HG03025 (cell line): ENCODE measurements around the gene STXBP3.
A peak's percentile ranks its signal among the peaks of the same experiment; 100 is the strongest.
"Not testable (repeated sequence)": the region's sequence is repeated elsewhere in the genome, so short reads cannot be mapped to it uniquely, and the experiment has no call there.

Experiments
- ATAC-seq: cut with Tn5 transposase; IDR thresholded peaks from one replicate; pipeline ENCODE4 v1.9.1; 2021; ENCODE audit warnings: mild to moderate bottlenecking, moderate library complexity; ENCODE audit not compliant: unreplicated experiment, low FRiP score

Gene STXBP3

DNA sequence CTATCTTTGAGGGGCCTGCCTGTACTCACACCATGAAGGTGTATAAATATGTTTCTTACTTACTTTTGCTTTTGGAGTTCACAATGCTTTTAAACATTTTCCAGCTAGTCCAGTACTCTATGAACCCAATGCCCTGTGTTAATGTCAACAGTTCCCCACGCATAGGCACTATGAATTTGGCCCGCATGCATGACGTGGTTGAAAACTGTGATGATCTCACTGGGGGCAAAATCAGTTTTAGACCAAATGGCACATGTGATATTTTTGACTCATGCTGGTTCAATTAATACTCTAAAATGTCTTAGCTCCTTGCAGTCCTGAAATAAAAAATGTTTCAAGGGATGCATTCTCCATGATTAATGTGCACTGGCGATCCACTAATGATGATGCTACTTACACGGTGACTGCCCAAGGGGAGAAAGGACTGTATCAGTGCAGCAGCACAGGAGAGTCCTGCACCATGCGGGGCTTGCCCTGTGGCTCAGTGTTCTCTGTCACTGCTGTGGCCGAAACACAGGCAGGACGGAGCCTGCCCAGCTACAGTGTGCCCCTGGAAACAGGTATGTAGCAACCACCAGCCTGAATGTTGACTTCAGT lies 18.0 kb upstream of the STXBP3 start:
- ATAC-seq, result no peak

DNA sequence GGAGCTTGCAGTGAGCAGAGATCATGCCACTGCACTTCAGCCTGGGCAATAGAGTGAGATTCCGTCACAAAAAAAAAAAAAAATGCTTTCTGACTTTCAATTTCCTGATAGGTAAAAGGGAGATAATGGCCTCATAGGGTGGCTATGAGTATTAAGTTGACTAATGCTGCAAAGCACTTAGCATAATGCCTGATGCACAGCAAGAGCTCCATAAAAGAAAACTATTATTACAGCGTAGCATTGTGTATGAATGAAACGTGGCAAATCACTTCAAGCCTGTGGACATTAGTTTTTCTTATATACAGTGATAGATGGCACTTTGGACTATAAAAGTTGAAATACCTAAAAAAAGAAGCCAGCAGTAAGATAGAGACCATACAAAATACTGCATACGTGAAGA lies 17.0 kb upstream of the STXBP3 start:
- ATAC-seq, result no peak

DNA sequence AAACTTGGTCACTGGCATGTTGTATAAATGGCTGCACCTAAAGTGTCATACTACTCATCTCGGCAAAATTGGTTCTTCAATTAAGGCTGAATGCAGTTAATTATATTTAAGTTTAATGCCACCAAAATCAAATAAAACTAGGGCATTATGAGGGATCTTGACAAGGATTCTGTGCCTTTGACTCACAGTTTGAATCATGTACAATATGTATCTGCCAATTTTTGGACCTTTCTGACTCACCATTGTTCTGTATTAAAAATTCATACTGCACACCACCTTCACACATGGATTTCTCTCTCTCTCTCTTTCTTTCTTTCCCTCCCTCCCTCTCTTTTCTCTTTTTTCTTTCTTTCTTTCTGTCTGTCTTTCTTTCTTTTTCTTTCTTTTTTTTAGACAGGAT lies 14.1 kb upstream of the STXBP3 start:
- ATAC-seq, result no peak

DNA sequence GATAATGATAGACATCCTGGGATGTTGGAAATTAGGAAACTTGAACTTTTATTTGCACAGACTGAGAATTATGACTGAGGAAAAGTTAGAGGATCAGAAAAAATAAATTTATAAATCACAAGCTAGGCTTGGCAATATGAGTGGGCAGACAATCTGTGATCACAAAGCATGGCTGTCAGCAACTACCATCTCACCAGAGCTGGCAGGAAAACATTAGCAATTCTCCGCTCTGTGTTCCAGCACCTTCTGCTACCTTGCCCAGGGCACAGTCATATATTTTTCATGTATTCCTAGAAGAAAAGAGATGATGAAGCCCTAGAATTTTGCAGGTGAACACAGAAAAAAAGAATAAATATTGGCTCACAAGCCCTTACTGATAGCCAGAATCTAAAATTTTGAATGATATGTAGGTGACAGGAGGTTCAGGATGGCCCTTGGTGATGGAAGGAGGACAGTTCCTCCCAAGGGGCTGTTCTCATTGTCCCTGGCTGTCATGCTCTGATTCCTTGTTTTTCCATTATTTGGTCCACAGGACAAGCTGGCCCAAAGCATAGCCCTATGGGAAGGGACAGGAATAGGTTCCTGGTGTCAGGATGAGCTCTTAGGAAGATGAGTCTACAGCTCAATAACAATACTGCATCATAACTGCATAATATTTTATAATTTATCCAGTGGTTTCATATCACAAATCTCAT lies 12.2 kb upstream of the STXBP3 start:
- ATAC-seq, result no peak

DNA sequence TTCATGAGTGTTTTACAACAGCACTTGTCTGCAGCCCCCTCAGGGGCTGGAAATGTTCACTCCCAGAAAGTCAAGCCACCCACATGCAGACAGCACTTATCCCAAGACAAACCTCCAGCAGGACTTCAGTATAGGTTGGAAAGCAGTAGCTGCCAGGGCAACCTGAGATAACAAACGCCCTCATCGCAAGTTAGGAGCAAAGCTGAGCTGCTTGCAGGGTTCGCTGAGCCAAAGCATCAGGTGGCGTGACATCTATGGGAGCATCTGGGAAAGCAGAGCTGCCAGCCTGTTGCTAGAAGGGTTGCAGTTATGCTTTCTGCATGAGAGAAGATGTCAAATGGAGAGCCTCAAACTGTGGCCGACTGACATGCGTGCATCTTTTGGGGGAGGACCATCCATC lies 4.2 kb upstream of the STXBP3 start:
- ATAC-seq, result no peak

DNA sequence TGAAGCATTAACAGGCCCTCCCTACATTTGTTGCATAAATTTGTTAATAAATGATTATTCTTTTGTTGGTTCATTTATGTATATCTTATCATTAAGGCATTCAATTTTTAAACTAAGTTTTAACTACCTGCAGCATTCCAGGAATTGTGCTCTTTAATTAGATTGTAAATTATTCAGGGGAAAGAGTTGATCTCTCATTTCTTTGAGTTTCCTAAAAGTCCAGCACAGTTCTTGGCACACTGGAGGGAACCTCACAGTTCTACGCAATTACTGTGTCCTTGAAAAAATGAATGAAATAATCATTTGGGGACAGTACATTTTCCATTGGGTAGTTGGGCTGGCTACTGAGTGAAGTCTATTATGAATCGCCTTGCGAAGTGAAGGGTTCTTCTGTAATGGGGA lies 493 bp upstream of the STXBP3 start:
- no peak for ATAC-seq

DNA sequence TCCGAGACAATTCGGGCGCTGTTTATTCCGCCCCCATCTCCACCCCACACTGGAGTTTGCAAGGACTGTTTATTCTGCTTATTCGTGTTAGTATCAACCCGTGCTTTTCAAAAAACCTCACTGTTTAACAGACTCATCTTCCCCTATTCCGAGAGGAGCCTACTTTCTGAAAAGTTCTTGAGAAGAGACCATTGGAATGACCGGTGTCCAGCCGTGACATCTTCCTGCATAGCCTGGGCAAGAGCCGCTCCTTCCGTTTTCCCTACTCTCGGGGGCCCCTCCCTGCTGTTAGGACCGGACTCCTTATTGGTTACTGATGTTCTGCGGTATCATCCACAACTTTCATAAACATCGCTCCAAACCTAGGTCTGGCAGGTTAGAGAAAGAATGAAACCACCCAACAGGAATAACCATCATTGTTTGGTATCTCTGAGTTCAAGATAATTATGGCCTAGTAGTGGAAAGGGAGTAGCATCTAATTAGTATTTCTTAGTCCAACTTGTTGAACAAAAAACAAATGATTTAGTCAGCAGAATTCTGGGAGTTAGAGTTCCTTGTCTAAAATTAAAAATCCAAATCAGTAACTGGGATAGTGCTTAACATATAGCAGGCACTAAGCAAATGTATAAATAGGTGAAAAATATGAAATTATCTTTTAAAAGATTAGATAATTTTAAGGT lies 837 bp downstream of the STXBP3 start:
- ATAC-seq, result peak; percentile 25

DNA sequence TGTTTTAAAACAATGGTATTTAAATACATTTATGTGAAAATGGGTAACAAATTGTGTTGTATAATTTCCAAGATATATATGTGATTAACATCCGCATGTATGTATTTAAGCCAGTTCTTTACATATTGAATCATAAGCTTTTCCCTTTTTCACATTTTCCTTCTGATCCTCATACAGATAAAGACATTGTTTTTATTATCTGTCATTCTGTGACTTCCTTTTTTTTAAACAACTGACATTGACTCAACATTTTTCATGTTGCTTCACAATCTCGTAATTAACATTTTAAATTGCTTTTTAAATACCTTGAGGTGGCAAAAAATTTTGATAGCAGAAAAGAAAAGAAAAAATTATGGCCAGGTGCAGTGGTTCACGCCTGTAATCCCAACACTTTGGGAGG lies 1.4 kb downstream of the STXBP3 start:
- no peak for ATAC-seq

DNA sequence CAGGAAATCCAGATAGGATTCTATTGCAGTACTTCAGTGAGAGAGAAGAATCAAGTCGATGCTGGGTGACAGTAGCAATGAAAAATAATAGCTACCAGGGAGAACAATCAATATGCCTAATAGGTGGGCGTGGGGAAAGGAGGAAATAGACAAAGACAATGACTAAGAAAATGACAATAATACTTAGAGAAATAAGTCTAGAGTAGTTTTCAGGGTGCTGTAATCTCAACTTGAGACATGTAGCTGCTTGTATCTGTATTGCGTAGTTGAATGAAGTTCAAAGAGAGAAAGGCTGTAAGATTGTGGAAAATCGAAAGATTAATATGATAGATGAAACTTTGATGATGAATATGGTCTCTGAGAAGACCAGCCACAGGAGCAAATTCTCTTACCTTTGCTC lies 2.6 kb downstream of the STXBP3 start:
- ATAC-seq, result no peak

DNA sequence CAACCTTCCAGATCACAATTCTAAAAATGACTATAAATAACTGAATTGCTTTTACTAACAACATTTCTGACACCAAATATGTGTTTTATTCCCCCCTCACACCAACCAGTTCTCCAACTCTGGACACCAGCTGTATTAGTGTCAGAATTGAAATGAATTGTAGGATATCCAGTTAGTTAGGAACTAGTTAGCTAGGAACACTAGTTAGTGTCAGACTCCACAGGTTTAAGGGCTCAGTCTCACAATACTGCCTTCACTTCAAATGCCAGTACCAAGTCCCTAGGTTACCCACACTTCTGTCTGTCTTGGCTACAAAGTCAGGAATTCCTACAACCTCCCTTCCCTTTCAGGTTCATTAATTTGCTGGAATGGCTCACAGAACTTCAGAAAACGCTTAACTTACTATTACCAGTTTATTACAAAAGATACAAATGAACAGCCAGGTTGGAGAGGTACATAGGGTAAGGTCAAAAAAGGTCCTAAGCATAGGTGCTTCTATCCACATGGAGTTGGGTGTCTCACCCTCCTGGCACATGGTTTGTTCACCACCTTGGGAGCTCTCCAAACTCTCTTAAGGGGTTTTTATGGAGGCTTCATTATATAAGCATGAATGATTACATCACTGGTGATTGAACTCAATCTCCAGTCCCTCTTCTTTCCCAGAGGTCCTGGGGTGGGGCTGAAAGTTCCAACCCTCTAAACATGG lies 4.2 kb downstream of the STXBP3 start:
- no peak for ATAC-seq

DNA sequence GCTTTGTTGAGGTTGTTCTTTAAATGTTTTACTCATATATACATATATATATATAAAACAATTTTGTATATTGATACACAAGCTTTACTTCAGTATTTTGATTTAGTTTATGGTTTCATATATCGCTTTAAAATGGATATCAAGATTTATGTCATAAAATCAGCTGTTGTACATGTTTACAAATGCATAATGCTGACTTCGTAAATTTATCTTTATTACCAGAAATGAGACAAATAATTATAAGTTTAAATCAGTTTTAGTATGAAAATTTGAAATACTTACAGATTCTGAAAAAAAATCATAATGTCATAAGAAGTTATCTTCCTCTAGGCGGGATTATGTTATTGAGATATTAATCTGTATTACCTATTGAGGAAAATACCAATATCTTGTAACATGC lies 6.9 kb downstream of the STXBP3 start:
- ATAC-seq, result no peak

DNA sequence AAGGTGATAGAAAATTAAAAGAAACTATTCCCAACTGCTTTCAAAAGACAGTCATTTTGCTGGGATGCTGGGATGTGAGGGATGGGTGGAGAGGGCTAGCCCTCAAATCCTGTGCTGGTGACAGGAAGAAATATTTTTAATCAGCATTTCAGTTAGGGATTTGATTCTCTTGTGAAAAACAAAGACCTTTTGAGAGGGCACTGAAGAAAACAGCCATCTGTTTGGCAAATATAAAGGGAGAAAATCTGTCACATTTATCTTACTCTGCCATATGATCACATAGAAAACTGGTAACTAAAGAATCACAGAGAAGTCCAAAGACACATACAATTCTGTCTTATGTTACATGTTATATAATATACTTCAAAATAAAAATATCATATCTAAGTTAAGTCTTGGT lies 12.3 kb downstream of the STXBP3 start:
- no peak for ATAC-seq

DNA sequence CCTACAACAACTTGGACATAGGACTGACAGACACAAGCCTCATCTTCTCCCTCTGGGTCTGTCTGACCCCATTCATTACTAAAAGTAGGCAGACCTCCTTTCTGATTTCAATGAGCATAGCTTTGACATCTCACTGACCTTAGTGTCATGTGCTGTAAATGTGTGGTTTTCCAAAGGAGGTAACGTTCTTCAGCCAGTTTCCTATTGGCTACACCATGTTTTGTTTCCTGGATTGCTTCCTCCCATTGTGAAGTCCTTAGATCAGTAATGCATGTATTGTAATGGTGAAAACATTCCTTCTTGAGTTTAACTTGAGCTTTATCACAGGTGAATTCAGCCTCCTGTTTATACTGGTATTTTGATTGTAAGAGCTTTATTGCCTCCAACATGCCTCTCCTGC lies 20.6 kb downstream of the STXBP3 start:
- ATAC-seq, result no peak

DNA sequence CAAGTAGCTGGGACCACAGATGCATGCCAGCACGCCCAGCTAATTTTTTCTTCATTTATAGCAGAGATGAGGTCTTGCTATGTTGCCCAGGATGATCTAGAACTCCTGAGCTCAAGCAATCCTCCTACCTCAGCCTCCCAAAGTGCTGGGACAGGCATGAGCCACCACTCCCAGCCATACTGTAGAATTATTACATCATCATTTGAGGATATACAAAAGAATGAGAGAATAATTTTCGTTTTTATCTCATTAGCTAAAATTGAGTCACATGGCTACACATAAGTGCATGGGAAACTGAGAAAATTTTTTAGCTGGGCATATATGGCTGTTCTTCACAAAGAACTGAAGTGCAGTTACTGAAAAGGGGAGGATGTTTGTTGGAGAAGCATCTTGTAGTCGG lies 21.2 kb downstream of the STXBP3 start:
- ATAC-seq, result no peak

DNA sequence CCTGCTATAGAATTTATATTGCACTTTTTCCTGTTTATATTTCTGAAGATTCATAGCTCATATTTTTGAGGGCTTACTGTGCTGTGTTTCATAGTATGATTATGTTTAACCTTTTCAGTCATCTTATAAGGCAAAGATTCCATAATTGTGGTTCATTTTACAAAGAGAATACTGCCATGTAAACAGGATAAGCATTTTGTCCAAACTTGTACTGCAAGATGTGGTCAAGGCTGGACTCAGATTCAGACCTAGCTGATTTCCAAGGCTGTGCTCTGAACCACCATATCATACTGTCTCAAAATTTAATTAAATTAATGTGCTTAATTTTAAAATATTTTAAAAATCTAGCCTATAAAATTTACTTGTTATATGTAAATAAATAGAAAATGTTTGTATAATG lies 31.4 kb downstream of the STXBP3 start:
- ATAC-seq, result no peak

DNA sequence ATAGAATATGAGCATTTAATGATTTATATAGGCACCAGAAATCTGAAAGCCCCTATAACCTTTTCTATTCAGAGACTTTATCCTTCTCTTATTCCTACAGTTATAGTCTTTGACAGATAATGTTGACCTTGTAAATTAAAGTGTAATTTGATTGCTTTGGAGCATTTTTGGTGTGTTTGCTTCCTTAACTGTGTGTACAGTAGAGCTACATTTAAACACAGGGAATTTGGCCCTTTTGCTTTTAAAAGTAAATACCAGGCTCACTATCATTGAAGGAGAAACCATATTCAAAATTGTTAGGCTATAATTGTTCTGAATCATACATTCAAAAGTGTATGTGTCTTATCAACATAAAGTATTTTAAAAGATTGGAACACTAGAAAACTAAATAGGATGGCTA lies 33.0 kb downstream of the STXBP3 start:
- no peak for ATAC-seq

DNA sequence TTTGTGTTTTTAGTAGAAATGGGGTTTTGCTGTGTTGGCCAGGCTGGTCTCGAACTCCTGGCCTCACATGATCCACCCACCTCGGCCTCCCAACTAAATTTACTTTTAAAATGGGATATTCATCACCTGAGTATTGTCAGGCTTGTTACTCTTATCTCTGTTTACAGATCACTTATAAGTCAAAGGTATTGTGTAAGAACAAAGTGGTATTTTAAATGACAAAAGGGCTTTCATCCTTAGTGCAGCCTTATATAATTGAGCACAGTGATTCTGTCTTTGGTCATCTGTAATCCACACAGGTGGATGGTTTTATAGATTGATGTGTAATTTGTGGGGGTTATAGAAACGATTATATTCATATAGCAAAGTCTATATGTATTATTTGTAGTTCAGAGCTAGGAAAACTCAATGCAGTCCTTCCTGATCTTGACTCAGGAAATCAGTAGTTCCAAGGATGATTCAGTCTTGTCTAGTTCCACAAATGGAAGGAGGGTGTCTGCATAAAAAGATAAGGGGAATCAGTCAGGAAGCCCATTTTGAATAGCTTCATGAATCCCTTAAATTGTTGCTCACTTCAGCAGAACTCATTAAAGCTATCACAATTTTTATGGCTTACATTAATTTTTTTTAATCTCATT lies 34.6 kb downstream of the STXBP3 start:
- no peak for ATAC-seq

DNA sequence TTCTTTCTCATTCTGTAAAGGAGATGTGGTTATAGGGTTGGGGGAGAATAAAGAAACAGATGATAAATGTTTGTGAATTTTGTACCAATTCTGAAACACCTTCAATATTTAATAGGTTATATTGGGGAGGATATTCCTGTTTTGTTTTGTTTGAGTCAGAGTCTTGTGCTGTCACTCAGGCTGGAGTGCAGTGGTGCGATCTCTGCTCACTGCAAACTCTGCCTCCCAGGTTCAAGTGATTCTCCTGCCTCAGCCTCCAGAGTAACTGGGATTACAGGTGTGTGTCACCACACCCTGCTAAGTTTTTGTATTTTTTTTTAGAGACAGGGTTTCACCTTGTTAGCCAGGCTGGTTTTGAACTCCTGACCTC lies 35.1 kb downstream of the STXBP3 start:
- ATAC-seq, result not testable (repeated sequence)

DNA sequence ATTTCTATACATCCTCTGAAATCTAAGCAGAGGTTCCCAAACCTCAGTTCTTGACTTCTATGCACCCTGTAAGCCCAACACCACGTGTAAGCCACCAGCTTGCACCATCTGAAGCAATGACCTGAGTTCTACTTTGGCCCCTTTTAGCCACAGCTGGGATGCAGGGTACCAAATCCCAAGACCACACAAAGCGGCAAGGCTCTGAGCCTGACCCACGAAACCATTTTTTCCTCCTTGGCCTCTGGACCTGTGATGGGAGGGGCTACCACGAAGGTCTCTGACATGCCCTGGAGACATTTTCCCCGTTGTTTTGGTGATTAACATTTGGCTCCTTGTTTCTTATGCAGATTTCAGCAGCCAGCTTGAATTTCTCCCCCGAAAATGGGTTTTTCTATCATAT lies 38.8 kb downstream of the STXBP3 start:
- no peak for ATAC-seq

DNA sequence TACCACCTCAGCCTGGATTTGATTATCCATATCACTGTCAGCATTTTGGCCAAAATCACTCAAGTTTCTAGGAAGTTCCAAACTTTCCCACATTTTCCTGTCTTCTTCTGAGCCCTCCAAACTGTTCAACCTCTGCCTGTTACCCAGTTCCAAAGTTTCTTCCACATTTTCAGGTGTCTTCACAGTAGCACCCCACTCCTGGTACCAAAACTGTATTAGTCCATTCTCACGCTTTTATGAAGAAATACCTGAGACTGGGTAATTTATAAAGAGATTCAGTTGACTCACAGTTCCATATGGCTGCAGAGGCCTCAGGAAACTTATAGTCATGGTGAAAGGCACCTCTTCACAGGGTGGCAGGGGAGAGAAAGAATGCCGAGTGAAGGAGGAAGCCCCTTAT lies 39.4 kb downstream of the STXBP3 start:
- ATAC-seq, result no peak

DNA sequence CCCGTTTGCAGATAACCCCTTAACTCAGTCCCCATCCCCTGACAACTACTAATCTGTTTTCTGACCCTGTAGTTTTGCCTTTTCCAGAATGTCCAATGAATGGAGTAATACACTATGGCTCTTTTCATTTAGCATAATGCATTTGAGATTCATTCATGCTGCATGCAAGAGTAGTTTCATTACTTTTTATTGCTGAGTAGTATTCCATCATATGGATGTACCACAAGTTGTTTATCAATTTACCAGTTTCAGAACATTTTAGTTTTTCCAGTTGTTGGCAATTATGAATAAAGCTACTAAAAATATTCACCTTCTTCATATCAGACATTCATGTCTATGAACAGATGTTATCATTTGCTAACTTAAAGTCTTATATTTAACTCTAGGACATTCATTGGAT lies 45.3 kb downstream of the STXBP3 start:
- ATAC-seq, result no peak
